Fibroblast of lung (primary cell): ENCODE data around the gene CBFA2T2. TPM values are rescaled to one million over a fixed set of nuclear protein-coding genes. Genes with fewer than 3 reads are reported as not detected.

Experiments
- DNase-seq, 2 donors: peaks; one replicate each; pipeline versions ENCODE4 v3.0.0 to v3.0.0-alpha.2; 2010; ENCODE audit warnings: low read depth in 2 of 2
- H2AFZ ChIP-seq: 2 replicates; pipeline ENCODE4 v1.5.1; 2012; ENCODE audit warnings: low read length, control low read depth, inconsistent platforms
- H3K27ac ChIP-seq: 2 replicates; pipeline ENCODE4 v1.5.1; 2011; ENCODE audit warnings: low read length, control low read depth; ENCODE audit not compliant: insufficient read depth
- H3K27me3 ChIP-seq: 2 replicates; pipeline ENCODE4 v1.5.1; 2011; ENCODE audit warnings: mild to moderate bottlenecking, low read length; ENCODE audit not compliant: control insufficient read depth, insufficient read depth
- H3K36me3 ChIP-seq: 2 replicates; pipeline ENCODE4 v1.5.1; 2011; ENCODE audit warnings: low read length; ENCODE audit not compliant: control insufficient read depth, insufficient read depth
- H3K4me1 ChIP-seq: 2 replicates; pipeline ENCODE4 v1.5.1; 2011; ENCODE audit warnings: low read length; ENCODE audit not compliant: control insufficient read depth, insufficient read depth; ENCODE audit errors: extremely low read depth
- H3K4me2 ChIP-seq: 2 replicates; pipeline ENCODE4 v1.5.1; 2011; ENCODE audit warnings: low read length, control low read depth; ENCODE audit not compliant: insufficient read depth; ENCODE audit errors: extremely low read depth
- H3K4me3 ChIP-seq, 4 experiments: fragments of 200-600 bp in 1 of 4; sonication (generic) in 1 of 4; replicated peaks in 1 of 4; 2 replicates each; pipeline ENCODE4 v1.5.1; 2011 to 2016; ENCODE audit warnings: low read length in 4 of 4, low read depth in 3 of 4, mild to moderate bottlenecking in 3 of 4, control low read depth in 2 of 4, inconsistent platforms in 1 of 4, mixed read lengths in 1 of 4; ENCODE audit not compliant: insufficient read depth in 1 of 4; ENCODE audit errors: control extremely low read depth in 1 of 4
- H3K79me2 ChIP-seq: 2 replicates; pipeline ENCODE4 v1.5.1; 2012; ENCODE audit warnings: mild to moderate bottlenecking, low read length, inconsistent platforms; ENCODE audit not compliant: control insufficient read depth, insufficient read depth
- H3K9ac ChIP-seq: 2 replicates; pipeline ENCODE4 v1.5.1; 2011; ENCODE audit warnings: mild to moderate bottlenecking, low read length, control low read depth; ENCODE audit not compliant: insufficient read depth
- H3K9me3 ChIP-seq: 2 replicates; pipeline ENCODE4 v1.5.1; 2012; ENCODE audit warnings: low read depth, low read length; ENCODE audit not compliant: control insufficient read depth, insufficient read depth
- H4K20me1 ChIP-seq: 2 replicates; pipeline ENCODE4 v1.5.1; 2011; ENCODE audit warnings: low read length; ENCODE audit not compliant: control insufficient read depth, insufficient read depth; ENCODE audit errors: extremely low read depth
- CTCF ChIP-seq, 2 donors: IDR thresholded peaks in 1 of 2; conservative IDR thresholded peaks in 1 of 2; 1 replicate in 1 of 2; 2 replicates in 1 of 2; pipeline ENCODE4 v1.5.1; 2011 to 2012; ENCODE audit warnings: low read length in 2 of 2, control low read depth in 1 of 2, inconsistent platforms in 1 of 2, low read depth in 1 of 2, mild to moderate bottlenecking in 1 of 2
- EZH2 ChIP-seq: IDR thresholded peaks from 2 replicates; pipeline ENCODE4 v1.5.1; 2012; ENCODE audit warnings: low read length, control low read depth, mild to moderate bottlenecking; ENCODE audit errors: missing control alignments
- polyA plus RNA-seq, 2 donors: library from polyadenylated mRNA; depleted of rRNA in 1 of 2; stranded (reverse) in 1 of 2; unstranded in 1 of 2; fragments of >200 nt; gene quantifications; 2 replicates each; pipeline ENCODE4 v1.2.1, GENCODE V29; 2011 to 2012; ENCODE audit warnings: missing spikeins in 1 of 2
- total RNA-seq: library from RNA; depleted of rRNA; stranded (reverse); fragments of >200 nt; gene quantifications from 2 replicates; pipeline ENCODE4 v1.2.1, GENCODE V29; 2014

CBFA2T2 gene
- total and polyA plus RNA-seq, 2 donors (not counting 1 experiment from before 2014, with no cell fraction given): 5.6 to 7.3 TPM

- H3K9me3 ChIP-seq: no peaks in the 10 kb centered on the region
- no peak for TF ChIP-seq CTCF (conservative IDR thresholded peaks at IDR 0.05 in 1 of 2, IDR thresholded peaks at IDR 0.05 in 1 of 2; ENCODE audit: low read depth in 1 of 2, low read length in 2 of 2)
- no peak for TF ChIP-seq EZH2
- H2AFZ ChIP-seq: no peak overlapping the region
- peaks cover 21% of the 10 kb centered on the region for H3K4me1 ChIP-seq
- H3K36me3 ChIP-seq: peaks cover 7% of the 10 kb centered on the region
- H3K27ac ChIP-seq: no peak overlapping the region
- H3K27me3 ChIP-seq: no peaks in the 10 kb centered on the region
- no peaks in the 10 kb centered on the region for H4K20me1 ChIP-seq
- peak overlapping the region in 2 of 4 experiments; percentile 72 to 76 for H3K4me3 ChIP-seq
- no peak for DNase-seq
- H3K4me2 ChIP-seq: peak overlapping the region; percentile 87
- no peaks in the 10 kb centered on the region for H3K79me2 ChIP-seq
- no peak overlapping the region for H3K9ac ChIP-seq
Measured at GRCh38 chr20:33672426-33673113, 182.7 kb downstream of the CBFA2T2 start.

DNA sequence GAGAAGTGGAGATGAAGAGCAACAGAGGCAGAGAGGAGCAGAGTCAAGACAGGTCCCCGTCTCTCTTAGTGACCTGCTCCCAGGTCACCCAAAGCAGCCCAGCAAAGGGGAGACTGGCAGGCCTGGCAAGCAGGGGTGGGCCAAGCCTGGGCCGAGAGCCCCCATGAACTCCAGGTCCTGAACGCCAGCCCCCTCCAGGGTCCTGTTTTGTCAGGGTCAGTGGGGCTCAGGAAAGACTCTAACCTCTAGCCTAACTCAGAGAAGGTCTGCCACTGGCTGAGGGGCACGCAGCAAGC is 183.2 kb downstream of the CBFA2T2 start:
- H3K4me3 ChIP-seq: peak overlapping the region; percentile 52 to 76 (median 63)
- peak overlapping the region; percentile 87 for H3K4me2 ChIP-seq
- H4K20me1 ChIP-seq: no peaks in the 10 kb centered on the region
- peaks cover 19% of the 10 kb centered on the region for H3K4me1 ChIP-seq
- no peak overlapping the region for H2AFZ ChIP-seq
- H3K27ac ChIP-seq: no peak overlapping the region
- H3K9ac ChIP-seq: no peak overlapping the region
- no peaks in the 10 kb centered on the region for H3K27me3 ChIP-seq
- peaks cover 7% of the 10 kb centered on the region for H3K36me3 ChIP-seq
- DNase-seq: no peak
- H3K79me2 ChIP-seq: no peaks in the 10 kb centered on the region
- no peaks in the 10 kb centered on the region for H3K9me3 ChIP-seq
- TF ChIP-seq EZH2: no peak
- no peak for TF ChIP-seq CTCF (conservative IDR thresholded peaks at IDR 0.05 in 1 of 2, IDR thresholded peaks at IDR 0.05 in 1 of 2; ENCODE audit: low read depth in 1 of 2, low read length in 2 of 2)

- TF ChIP-seq CTCF (conservative IDR thresholded peaks at IDR 0.05 in 1 of 2, IDR thresholded peaks at IDR 0.05 in 1 of 2; ENCODE audit: low read depth in 1 of 2, low read length in 2 of 2) (no peak), EZH2 (no peak)
- peak overlapping the region; percentile 55 for H3K9ac ChIP-seq
Measured at GRCh38 chr20:33673410-33674293, 183.8 kb downstream of the CBFA2T2 start.

More at GRCh38 chr20:33673410-33674293, 183.8 kb downstream of the CBFA2T2 start:
- peak overlapping the region; percentile 52 to 76 (median 63) for H3K4me3 ChIP-seq
- peak overlapping the region; percentile 54 for H3K27ac ChIP-seq
- H4K20me1 ChIP-seq: no peaks in the 10 kb centered on the region
- H3K36me3 ChIP-seq: peaks cover 6% of the 10 kb centered on the region
- no peaks in the 10 kb centered on the region for H3K9me3 ChIP-seq
- peak in 1 of 2 donors; percentile 37 for DNase-seq
- H3K4me1 ChIP-seq: peaks cover 19% of the 10 kb centered on the region
- H3K79me2 ChIP-seq: no peaks in the 10 kb centered on the region
- H3K27me3 ChIP-seq: no peaks in the 10 kb centered on the region
- peak overlapping the region; percentile 87 for H3K4me2 ChIP-seq
- no peak overlapping the region for H2AFZ ChIP-seq
